Activated CD4-positive, alpha-beta T cell treated with anti-CD3 and anti-CD28 coated beads, Interleukin-2, amount 50 U/mL, for 16 hours (primary cell): Measurements from ENCODE around the gene MAT1A.
"Not testable (repeated sequence)": the region's sequence is repeated elsewhere in the genome, so short reads cannot be mapped to it uniquely, and the experiment has no call there.

Source experiments
- DNase-seq: peaks from one replicate; pipeline ENCODE4 v3.0.0-alpha.2; 2020

The MAT1A gene

GRCh38 chr10:80289451-80290287 lies at the start of gene MAT1A:
Gene MAT1A, minus strand, starts transcription at chr10:80289658. Its CDS starts 235 bp downstream, at chr10:80289423.
- no peak for DNase-seq

- DNase-seq: no peak
Observed at GRCh38 chr10:80333983-80334382, 44.5 kb upstream of the MAT1A start.

DNA sequence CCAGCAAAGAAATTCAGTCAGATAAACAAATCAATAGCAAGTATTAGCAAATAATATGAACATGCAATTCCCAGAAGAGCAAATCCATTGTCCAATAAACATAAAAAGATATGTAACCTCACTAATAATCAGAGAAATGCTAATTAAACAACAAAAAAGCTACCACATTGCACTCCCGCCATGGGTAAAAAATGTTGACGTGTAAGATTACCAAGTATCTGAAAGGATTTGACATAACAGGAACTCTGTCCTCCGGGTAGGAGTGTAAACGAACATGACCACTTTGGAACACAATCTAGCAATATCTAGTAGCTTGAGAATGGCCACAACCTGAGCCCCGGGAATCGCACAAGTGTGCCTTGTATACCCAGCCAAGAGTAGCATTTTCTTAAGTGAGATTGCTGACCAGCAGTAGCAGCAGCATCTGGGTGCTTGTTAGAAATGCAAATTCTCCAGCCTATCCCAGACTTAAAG lies 35.5 kb upstream of the MAT1A start:
- no peak for DNase-seq

DNA sequence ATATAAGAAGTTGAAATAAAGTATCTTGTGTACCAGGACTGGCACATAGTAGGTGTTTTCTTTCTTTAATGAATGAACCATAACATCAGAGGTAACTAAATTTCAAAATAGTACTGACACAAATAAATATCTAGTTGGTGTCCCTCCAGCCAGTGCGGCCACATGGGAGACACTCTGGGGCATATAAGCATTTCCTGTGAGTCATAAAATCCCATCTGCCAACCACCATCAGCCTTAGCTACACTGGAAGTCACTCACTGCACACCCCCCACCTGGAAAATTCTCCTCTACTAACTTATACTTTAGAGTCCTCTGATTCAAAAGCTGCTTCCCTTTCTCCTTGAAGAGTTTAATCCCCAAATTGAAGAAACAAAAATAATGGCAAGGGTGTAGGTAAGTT lies 34.6 kb upstream of the MAT1A start:
- DNase-seq: no peak

DNA sequence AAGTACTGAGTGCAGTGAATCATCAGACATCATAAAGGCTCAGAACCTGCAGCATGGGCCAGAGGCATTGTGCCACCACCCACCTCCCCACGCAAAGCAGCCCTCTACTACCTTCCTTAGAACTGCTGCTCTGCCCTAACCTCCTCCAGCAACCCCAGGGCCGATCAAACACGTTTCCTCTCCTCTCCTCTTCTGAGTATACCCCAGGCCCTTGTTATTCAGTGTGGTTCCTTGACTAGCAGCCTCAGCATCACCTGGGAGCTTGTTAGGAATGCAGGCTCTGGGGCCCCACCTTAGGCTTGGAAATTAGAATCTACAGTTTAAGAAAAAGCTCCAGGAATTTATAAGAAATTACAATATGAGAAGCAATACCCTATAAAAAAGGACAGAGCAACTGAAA lies 33.9 kb upstream of the MAT1A start:
- no peak for DNase-seq

- DNase-seq: no peak
Observed at GRCh38 chr10:80322711-80323110, 33.3 kb upstream of the MAT1A start.

DNA sequence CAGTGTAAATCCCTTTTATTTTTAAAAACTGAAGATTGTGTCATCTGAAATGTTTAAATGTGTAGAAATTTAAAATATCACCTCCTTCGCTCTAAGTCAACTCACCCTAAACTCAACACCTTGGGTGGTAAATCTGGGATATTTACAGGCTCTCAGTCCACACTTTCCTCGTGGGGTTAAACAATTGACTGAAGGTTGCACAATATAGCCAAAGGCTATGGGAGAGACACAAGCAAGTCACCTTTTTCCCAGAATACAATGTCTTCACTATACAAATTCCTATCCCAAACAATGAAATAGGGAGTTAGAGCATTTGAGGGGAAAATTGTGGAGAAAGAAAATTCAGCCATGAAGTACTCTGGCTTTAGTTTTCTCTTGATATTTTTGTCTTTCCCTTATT lies 32.7 kb upstream of the MAT1A start:
- DNase-seq: no peak

DNA sequence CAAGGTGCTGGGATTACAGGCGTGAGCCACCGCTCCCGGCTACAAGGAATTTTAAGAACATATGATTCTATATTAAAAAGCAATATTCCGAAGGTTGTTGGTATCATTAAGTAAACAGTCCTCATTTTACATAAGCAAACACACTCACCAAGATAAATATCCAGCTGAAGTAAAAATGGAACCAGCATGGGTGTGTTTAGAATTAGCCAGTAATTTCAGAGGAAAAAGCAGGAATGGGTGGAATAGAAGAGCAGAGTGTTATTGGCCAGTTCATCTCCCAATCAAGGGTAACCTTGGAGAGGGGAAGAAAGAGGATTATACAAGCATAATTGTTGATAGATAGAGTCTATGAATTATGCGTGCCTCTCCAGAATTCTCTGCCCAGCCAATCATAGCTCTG lies 31.7 kb upstream of the MAT1A start:
- DNase-seq: no peak

DNA sequence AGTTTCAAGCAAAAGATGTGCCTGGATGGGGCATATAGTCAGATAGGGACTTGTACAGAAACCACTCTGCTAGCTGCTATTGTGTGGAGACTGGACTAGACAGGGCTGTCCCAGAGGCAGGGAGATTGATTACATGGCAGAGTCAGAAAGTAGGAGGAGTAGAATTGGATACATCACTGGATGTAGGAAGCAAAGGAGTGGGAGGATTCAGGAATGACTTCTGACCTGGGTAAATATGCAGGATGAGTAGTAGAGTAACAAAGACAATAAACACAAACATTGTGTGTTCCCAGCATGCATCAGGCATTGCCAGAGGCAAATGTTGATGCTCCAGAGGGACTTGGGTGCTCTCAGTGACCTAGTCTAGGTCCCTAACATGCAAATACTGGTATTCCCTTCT lies 30.9 kb upstream of the MAT1A start:
- DNase-seq: no peak

DNA sequence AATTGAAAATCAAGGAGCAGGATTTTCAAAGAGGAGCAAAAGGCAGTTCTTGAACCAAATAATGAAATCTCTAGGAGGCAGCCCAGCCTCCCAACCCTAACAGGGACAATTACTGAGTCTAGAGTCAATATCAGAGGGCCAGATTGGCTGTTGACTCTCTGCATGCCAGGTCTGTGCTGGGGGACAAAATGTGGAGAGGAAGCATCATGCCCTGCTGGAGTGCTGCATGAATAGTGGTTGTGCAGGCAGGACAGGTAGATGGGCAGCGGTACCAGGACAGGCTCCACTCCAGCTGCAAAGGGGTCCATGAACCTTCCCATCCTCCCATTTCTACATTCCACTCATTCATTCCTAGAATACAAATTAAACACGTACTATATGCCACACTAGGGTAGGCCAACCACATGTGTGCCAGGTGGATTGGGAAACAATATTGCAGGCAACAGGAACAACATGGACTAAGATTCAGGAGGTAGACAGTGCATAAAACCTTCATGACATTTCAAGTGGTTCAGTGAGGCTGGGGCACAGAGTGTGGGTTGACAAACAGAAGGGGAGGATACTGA lies 30.4 kb upstream of the MAT1A start:
- DNase-seq: no peak

DNA sequence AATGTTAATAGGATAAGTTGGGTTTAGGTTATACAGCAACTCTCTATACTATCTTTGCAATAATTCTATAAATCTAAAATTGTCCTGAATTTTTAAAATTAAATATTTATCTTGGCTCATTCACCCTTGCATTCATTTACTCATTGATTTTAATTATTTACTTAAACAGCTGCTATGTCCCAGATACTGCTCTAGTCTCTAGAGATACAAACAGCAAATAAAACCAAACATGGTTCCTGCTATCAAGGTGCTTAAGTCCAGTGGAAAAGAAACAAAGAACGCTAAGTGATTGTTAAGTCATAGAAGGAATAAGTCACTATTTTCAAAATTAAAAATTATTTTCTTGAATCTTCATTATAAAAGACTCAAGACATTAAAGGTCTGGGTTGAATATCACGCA lies 29.9 kb upstream of the MAT1A start:
- no peak for DNase-seq

- DNase-seq: no peak
Observed at GRCh38 chr10:80318742-80319141, 29.3 kb upstream of the MAT1A start.

- DNase-seq: no peak
Observed at GRCh38 chr10:80315391-80315790, 25.9 kb upstream of the MAT1A start.

- no peak for DNase-seq
Observed at GRCh38 chr10:80313523-80313922, 24.1 kb upstream of the MAT1A start.

DNA sequence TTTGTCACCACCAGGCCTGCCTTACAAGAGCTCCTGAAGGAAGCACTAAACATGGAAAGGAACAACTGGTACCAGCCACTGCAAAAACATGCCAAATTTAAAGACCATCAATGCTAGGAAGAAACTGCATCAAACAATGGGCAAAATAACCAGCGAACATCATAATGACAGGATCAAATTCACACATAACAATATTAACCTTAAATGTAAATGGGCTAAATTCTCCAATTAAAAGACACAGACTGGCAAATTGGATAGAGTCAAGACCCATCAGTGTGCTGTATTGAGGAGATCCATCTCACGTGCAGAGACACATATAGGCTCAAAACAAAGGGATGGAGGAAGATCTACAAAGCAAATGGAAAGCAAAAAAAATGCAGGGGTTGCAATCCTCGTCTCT lies 16.5 kb upstream of the MAT1A start:
- DNase-seq: not testable (repeated sequence)

GRCh38 chr10:80296942-80297341 lies 7.5 kb upstream of the MAT1A start:
- no peak for DNase-seq

DNA sequence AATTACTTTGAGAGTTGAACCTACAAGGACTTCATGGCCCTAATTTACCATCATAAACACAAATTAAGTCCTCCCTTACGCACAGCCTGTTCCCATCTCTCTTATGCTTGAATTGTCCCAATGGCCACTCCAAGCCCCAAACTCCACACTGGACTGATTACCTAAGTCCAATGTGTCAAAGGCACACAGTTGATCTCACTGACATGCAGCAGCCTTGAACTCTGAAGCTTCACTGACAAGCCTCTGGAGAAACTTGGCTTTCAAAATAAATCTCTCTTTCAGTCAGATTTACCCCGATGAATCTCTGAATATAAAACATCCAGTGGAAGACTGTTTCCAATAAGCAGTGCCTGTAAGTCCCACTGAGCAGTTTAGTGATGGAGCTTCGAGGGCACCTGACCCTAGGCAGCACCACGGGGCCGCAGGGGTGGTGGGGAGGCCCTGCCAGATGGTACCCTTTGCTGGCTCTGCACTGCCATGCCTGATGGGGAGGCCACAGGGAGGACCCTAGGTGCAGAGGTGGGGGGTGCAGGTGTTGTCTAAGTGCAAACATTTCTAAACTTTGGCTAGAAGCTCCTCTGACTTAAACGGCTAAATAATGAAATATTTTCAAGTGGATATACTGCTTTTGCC lies 3.3 kb upstream of the MAT1A start:
- DNase-seq: no peak

GRCh38 chr10:80290474-80291220 lies 1.2 kb upstream of the MAT1A start:
- no peak for DNase-seq

- no peak for DNase-seq
Observed at GRCh38 chr10:80288849-80289248, 609 bp downstream of the MAT1A start.

- DNase-seq: no peak
Observed at GRCh38 chr10:80284522-80284921, 4.9 kb downstream of the MAT1A start.

DNA sequence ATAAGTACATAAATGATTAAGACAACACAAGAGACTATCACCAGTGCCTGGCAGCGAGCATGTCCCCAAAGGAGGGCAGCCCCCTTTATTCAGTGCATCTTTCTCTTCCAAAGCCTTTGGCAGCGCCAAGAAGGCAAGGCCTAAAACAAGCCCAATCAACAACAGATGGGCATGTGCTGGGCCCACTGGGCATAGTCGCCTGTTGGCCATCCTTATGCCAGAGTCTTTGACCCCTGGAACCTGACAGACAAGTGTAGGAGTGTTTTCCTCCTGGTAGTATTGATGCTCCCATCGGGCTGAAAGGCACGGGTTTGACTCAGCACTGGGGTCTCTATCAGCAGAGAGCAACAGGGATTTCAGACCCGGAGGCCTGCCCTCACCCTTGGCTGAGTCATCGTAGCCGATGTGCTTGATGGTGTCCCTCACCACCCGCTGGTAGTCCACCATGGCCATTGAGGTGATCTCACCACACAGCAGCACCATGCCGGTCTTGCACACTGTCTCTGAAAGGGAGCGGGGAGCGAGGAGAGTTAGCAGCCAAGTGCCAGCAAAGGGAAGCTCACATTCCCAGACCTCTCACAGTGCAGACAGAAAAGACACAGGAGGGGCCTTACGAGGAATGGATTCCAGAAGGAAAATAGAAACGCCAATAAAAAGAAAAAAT lies 5.8 kb downstream of the MAT1A start:
- DNase-seq: no peak

GRCh38 chr10:80283119-80283518 lies 6.3 kb downstream of the MAT1A start:
- DNase-seq: no peak
